WI38 (cell line): ENCODE results near the gene ICAM5.
"Not testable (repeated sequence)": the region's sequence is repeated elsewhere in the genome, so short reads cannot be mapped to it uniquely, and the experiment has no call there.

Source experiments
- H3K4me3 ChIP-seq: 2 replicates; pipeline ENCODE4 v1.5.1; 2011; ENCODE audit warnings: low read depth, mild to moderate bottlenecking, control low read depth, low read length
- CTCF ChIP-seq: IDR thresholded peaks from 2 replicates; pipeline ENCODE4 v1.5.1; 2012; ENCODE audit warnings: low read depth, mild to moderate bottlenecking, control low read depth, low read length

Gene ICAM5

DNA sequence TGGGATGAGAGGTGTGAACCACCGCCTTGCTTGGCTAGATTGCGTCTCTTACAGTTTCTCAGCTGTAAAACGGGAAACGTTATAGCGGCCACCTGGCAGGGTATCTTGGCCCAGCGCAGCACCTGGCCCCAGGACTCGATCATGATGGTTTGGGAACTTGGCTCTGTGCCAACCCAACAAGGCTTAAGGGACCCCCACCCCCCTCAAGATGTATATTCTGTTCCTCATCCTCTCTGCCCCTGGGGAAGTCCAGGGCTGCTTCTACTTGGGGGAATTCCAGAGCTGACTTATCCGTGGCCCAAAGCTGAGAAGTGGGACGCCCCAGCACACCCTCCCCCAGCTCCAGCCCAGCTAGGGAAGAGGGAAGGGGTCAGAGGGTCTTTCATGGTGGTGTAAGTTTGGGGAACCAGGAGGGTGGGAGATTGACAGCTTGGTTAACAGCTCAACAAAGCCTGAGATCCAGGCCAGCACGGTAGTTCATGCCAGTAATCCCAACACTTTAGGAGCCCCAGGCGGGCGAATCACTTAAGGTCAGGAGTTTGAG lies 18.1 kb upstream of the ICAM5 start:
- H3K4me3 ChIP-seq: peak overlapping the region; percentile 17
- no peak for TF ChIP-seq CTCF

GRCh38 chr19:10274589-10274988 lies 15.2 kb upstream of the ICAM5 start:
- TF ChIP-seq CTCF: no peak
- no peak overlapping the region for H3K4me3 ChIP-seq

GRCh38 chr19:10277795-10278589 lies 11.8 kb upstream of the ICAM5 start:
- TF ChIP-seq CTCF: no peak
- H3K4me3 ChIP-seq: no peak overlapping the region

DNA sequence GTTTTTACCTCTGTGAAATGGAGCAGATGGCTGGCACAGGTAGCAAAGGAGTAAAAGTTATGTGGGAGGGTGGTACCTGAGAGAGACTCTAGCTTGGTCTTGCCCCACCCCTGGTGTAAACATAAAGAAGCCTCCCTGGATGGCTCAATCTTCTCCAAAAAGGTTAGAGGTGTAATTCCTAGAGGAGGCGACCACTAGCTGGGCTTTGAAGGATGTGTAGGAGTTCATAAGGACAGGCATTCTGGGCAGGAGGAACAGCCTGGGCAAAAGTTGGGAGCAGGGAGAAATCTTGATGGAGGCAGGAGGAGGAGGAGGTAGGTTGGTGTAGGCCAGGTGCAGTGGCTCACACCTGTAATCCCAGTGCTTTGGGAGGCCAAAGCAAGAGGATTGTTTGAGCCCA lies 10.8 kb upstream of the ICAM5 start:
- no peak overlapping the region for H3K4me3 ChIP-seq
- TF ChIP-seq CTCF: no peak

- TF ChIP-seq CTCF: no peak
- H3K4me3 ChIP-seq: no peak overlapping the region
Measured at GRCh38 chr19:10279737-10280442, 9.9 kb upstream of the ICAM5 start.

- H3K4me3 ChIP-seq: not testable (repeated sequence)
Measured at GRCh38 chr19:10282043-10282442, 7.7 kb upstream of the ICAM5 start.

GRCh38 chr19:10283301-10284064 lies 6.3 kb upstream of the ICAM5 start:
- no peak for TF ChIP-seq CTCF
- H3K4me3 ChIP-seq: no peak overlapping the region
